NCI-H748 (cell line): ENCODE results near the gene VIM.
"Not testable (repeated sequence)": the region's sequence is repeated elsewhere in the genome, so short reads cannot be mapped to it uniquely, and the experiment has no call there.

Experiments used
- DNase-seq: peaks from one replicate; lab custom pipeline; 2025; ENCODE audit not compliant: unreplicated experiment; lab: John Stamatoyannopoulos, UW

VIM gene

DNA sequence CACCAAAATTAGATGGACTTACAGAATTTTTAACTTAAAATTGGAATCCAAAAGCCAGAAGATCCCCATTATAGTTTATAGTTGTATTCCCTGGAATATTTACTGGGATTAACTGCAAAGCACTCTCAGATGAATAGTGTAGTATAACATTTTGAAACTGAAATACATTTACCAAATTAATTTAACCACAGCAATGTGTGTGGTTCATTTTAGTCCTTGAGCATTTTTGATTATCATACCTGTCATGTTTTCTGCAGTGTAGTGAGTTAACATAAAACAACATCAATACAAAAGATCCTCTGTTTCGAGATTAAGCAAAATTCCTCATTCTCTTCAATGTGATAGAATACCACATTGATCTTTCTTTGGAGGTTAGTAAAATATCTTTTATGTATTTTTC lies 3.7 kb downstream of the VIM start:
- no peak for DNase-seq

DNA sequence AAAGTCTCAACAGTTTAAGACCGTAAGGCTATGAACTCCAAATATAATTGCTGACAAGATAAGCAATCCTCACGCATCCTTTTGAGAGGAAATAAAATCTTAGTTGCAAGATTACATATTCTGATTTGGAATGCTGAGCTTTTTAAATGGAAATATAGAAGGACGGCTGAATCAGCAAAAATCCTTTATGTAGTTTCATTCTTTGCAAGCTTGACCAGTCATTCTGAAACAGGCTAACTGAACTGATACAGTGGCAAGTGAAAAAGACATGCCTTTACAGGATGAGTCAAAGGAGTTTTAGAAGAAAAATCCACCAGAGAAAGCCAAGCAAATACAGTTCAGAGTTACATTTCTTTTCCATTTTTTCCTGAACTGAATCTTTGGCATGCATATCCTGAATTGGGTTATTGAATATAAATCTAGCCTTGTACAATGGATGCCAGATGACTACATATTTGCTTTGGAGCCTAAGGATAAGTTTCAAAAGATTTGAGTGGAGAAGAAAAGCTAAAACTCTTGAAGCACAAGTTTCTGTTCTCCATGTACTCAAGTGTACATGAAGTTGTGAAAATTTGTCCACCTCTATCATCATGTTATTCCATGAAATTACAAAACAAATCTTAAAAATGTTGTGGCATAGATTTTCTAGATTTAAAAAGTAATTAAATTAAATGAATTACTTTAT lies 4.4 kb downstream of the VIM start:
- no peak for DNase-seq

- DNase-seq, result no peak
Measured at GRCh38 chr10:17233286-17233991, 5.4 kb downstream of the VIM start.

GRCh38 chr10:17234431-17234945 lies 6.4 kb downstream of the VIM start:
- DNase-seq, result no peak

DNA sequence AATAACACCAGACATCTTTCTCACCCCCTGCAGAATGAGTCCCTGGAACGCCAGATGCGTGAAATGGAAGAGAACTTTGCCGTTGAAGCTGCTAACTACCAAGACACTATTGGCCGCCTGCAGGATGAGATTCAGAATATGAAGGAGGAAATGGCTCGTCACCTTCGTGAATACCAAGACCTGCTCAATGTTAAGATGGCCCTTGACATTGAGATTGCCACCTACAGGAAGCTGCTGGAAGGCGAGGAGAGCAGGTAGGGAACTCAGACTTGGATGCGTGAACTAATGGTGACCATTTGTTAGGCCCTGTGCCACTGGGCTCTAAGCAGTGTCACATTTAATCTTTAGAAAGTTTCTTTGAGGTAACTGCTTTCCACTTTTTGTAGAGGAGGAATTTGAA lies 7.1 kb downstream of the VIM start:
- DNase-seq, result no peak

DNA sequence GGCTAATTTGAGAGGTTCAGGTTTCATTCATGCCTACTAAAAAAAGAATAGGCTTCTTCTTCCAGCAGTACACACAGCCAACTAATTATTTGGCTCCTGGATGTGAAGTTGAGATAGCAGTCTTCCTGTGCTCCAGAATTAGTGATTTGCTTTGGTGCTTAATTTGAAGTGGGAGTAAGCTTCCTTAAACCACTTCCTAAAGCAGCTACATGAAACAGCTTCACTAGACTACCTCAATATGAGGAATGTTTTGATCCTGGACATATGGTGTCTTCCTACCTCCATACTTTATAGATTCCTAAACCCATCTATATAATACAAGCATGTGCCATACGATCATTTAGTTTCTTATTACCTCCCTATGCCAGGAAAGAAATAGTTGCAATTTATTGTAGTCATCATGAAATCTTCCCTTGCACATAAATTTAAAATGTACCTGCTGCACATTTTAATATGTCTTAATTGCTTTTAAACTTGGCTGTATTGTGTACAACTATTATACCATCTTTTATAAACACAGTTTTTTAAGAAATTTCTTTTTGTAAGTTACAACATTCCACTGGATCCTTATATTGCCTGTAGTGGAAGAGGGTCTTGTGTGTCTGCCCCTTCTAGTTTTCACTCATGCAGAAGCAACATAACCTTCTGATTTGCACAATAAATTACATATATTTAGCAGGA lies 8.6 kb downstream of the VIM start:
- DNase-seq, result no peak

- no peak for DNase-seq
Measured at GRCh38 chr10:17237149-17237527, 9.1 kb downstream of the VIM start.

DNA sequence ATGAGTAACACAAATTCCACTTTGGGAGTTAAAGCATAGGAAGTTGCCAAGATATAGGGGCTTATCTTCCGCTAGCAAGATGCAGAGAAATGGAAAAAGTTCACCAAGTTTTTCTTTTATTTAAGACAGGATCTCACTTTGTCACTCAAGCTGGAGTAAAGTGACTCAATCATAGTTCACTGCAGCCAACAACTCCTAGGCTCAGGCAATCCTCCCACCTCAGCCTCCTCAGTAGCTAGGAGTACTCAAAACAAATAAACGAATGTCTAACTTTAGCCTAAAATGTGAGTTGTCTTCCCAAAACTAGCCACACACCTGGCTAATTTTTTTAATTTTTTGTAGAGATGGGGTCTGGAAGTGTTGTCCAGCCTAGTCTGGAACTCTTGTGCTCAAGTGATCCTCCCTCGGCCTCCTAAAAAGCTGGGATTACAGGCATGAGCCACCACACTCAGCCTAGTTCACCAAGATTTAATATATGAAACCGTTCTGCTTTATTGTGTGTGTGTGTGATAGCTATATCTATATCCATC lies 9.9 kb downstream of the VIM start:
- no peak for DNase-seq

GRCh38 chr10:17238445-17239291 lies 10.6 kb downstream of the VIM start:
- no peak for DNase-seq

DNA sequence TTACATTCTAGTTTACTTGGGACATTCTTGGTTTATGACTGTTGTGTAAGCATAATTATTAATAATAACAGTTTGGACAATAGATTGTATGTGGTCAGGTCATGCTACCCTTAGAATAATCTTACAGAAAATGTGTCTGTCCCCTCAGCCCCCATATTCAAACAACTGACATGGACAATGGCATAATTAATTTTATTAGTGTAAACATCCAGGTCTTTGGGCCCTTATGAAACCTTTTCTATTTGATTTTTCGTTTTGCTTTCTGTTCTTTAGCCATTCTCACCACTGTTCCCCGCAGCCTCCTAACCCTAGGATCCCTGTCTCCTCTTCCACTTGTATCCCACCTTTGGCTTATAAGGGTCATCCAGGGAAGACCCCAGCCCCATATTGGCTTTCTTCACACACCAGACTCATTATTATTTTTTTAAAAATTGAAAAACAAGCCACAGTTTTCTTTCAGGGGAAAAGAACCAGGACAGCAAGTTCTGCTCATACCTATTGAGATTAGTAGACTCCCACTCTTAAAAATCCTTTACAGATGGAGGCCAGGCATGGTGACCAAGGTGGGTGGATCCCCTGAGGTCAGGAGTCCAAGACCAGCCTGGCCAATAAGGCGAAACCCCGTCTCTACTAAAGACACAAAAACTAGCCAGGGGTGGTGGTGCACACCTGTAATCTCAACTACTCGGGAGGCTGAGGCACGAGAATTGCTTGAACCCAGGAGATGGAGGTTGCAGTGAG lies 11.5 kb downstream of the VIM start:
- DNase-seq, result no peak

GRCh38 chr10:17240096-17240495 lies 12.1 kb downstream of the VIM start:
- no peak for DNase-seq

DNA sequence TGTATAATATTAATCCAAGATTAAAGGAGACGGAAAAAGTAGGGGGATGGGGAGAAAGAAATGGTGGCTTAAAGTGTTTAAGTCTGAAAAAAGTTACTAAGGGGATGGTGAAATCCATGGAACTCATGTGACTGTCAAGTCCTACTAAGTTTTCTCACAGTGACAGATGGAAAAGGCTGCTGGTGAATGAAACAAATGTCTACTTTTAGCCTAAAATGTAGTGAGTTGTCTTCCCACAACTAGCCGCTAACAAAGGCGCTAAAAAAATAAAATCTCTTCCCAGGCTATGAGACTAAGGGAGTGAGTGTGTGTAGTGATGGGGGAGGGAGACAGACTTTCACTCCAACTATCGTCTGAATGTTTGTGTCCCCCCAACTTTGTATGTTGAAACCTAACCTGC lies 12.6 kb downstream of the VIM start:
- DNase-seq, result no peak

DNA sequence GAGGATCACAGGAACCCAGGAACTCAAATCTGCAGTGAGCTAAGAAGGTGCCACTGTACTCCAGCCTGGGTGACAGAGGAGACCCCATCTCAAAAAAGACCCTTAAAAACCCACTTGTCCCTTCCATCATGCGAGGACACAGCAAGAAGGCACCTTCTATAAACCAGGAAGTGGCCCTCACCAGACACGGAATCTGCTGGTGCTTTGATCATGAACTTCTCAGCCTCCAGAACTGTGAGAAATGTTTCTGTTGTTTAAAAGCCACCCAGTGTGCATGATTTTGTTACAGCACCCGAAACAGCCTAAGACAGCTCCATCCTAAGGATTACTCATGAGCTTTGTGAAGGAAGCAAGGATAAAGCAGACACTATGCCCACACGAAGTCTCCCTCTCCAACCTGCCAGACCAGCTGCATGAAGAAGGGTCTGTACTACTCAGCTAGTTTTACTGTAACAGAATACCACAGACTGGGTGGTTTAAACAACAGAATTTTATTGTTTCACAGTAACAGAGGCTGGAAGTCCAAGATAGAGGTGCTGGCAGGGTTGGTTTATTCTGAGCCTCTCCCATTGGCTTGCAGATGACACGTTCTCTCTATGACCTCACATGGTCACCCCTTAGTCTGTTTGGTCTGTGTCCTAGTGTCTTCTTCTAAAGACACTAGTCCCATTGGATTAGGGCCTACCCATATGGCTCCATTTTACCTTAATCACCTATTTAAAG lies 13.7 kb downstream of the VIM start:
- DNase-seq, result no peak

- DNase-seq, result no peak
Measured at GRCh38 chr10:17244700-17245365, 16.8 kb downstream of the VIM start.

DNA sequence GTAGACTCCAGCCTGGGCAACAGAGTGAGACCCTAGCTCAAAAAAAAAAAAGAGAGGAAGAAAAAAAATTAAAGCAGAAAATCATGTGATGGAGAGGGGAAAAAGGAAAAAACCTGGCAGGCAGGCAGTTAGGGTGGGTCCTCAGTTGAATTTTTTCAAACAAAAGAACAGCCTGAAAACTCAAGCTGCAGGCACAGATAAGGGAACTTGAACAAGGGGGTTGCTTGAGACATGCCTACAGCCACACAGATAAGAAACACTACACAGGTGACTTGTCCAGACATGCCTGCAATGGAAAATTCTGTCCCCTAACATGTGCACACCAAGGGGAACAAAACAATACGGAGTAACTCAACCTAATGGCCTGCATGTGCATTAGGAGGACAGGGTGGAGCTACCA lies 19.2 kb downstream of the VIM start:
- no peak for DNase-seq

DNA sequence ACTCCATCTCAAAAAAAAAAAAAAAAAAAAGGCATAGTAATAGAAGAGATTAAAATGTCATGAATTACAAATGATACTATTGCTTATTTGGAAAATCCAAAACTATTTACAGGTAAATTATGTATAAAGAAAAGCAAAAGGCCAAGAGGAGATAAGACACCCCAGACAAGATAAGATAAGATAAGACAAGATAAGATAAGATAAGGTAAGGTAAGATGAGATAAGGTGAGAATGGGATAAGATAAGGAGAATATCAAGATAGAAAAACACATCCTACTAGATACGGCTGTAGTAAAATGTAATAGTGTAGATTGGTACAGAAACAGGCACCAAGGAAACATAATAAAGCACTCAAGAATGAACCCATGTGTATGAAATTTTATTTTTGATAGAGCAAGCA lies 20.9 kb downstream of the VIM start:
- DNase-seq, result no peak

- peak; percentile 11 for DNase-seq
Measured at GRCh38 chr10:17249820-17250219, 21.8 kb downstream of the VIM start.

- DNase-seq, result no peak
Measured at GRCh38 chr10:17250736-17251135, 22.7 kb downstream of the VIM start.

- DNase-seq, result not testable (repeated sequence)
Measured at GRCh38 chr10:17254543-17255050, 26.6 kb downstream of the VIM start.
